ENCODE measurements around the gene ETNK1. TPM values are rescaled to one million over a fixed set of nuclear protein-coding genes. Genes with fewer than 3 reads are reported as not detected.

The ETNK1 gene
- total RNA-seq, result 24.9 and 56.1 TPM in 2 replicates
- 14.9 and 19.0 TPM in 2 replicates for polyA plus RNA-seq
- polyA plus RNA-seq (2012), result 13.4 and 17.2 TPM in 2 replicates
- 1.6 and 9.2 TPM in 2 replicates for polyA minus RNA-seq (ENCODE audit: low replicate concordance)

- Histone ChIP-seq H3K4me2 (ENCODE audit: extremely low read depth, insufficient read depth, low read length) (peak within 1 kb of the TSS; percentile 96), H3K9me3 (ENCODE audit: control insufficient read depth, insufficient read depth, low read depth, low read length) (no peaks in the 10 kb centered on the region), H3K4me3 (replicated peaks in 1 of 4; ENCODE audit: control extremely low read depth in 1 of 4, insufficient read depth in 1 of 4, low read depth in 3 of 4, low read length in 4 of 4) (peak within 1 kb of the TSS; percentile 76 to 99 (median 90)), H2AFZ (ENCODE audit: low read length) (peak within 1 kb of the TSS; percentile 83), H3K27ac (ENCODE audit: insufficient read depth, low read length) (peak within 1 kb of the TSS; percentile 92), H3K4me1 (ENCODE audit: control insufficient read depth, extremely low read depth, insufficient read depth, low read length) (peaks cover 4% of the 10 kb centered on the region), H3K36me3 (ENCODE audit: control insufficient read depth, insufficient read depth, low read length) (no peaks in the 10 kb centered on the region), H3K9ac (ENCODE audit: insufficient read depth, low read length) (peak within 1 kb of the TSS; percentile 95), H4K20me1 (ENCODE audit: control insufficient read depth, extremely low read depth, insufficient read depth, low read length) (no peaks in the 10 kb centered on the region), H3K79me2 (ENCODE audit: control insufficient read depth, insufficient read depth, low read length) (peaks cover 48% of the 10 kb centered on the region), H3K27me3 (ENCODE audit: control insufficient read depth, insufficient read depth, low read length) (no peaks in the 10 kb centered on the region)
- TF ChIP-seq EZH2 (IDR thresholded peaks at IDR 0.05; ENCODE audit: low read length, missing control alignments) (no peak), CTCF (conservative IDR thresholded peaks at IDR 0.05 in 1 of 2, IDR thresholded peaks at IDR 0.05 in 1 of 2; ENCODE audit: low read depth in 1 of 2, low read length in 2 of 2) (no peak)
- peak; percentile 94 for DNase-seq (ENCODE audit: low read depth in 2 of 2)
Measured at GRCh38 chr12:22624870-22625761, at the start of gene ETNK1. Gene ETNK1, plus strand, starts transcription at chr12:22625171. Its CDS starts 260 bp downstream, at chr12:22625431.

- Histone ChIP-seq H3K4me2 (ENCODE audit: extremely low read depth, insufficient read depth, low read length) (no peak overlapping the region), H4K20me1 (ENCODE audit: control insufficient read depth, extremely low read depth, insufficient read depth, low read length) (no peaks in the 10 kb centered on the region), H2AFZ (ENCODE audit: low read length) (no peak overlapping the region), H3K4me1 (ENCODE audit: control insufficient read depth, extremely low read depth, insufficient read depth, low read length) (no peaks in the 10 kb centered on the region), H3K79me2 (ENCODE audit: control insufficient read depth, insufficient read depth, low read length) (no peaks in the 10 kb centered on the region), H3K9ac (ENCODE audit: insufficient read depth, low read length) (no peak overlapping the region), H3K27me3 (ENCODE audit: control insufficient read depth, insufficient read depth, low read length) (no peaks in the 10 kb centered on the region), H3K36me3 (ENCODE audit: control insufficient read depth, insufficient read depth, low read length) (no peaks in the 10 kb centered on the region), H3K27ac (ENCODE audit: insufficient read depth, low read length) (no peak overlapping the region), H3K9me3 (ENCODE audit: control insufficient read depth, insufficient read depth, low read depth, low read length) (no peaks in the 10 kb centered on the region), H3K4me3 (replicated peaks in 1 of 4; ENCODE audit: control extremely low read depth in 1 of 4, insufficient read depth in 1 of 4, low read depth in 3 of 4, low read length in 4 of 4) (no peak overlapping the region)
- DNase-seq (ENCODE audit: low read depth in 2 of 2), result no peak
- no peak for TF ChIP-seq EZH2 (IDR thresholded peaks at IDR 0.05; ENCODE audit: low read length, missing control alignments)
- no peak for TF ChIP-seq CTCF (conservative IDR thresholded peaks at IDR 0.05 in 1 of 2, IDR thresholded peaks at IDR 0.05 in 1 of 2; ENCODE audit: low read depth in 1 of 2, low read length in 2 of 2)
Measured at GRCh38 chr12:22576065-22576464, 48.9 kb upstream of the ETNK1 start.

- no peak for DNase-seq (ENCODE audit: low read depth in 2 of 2)
- TF ChIP-seq EZH2 (IDR thresholded peaks at IDR 0.05; ENCODE audit: low read length, missing control alignments) (no peak), CTCF (conservative IDR thresholded peaks at IDR 0.05 in 1 of 2, IDR thresholded peaks at IDR 0.05 in 1 of 2; ENCODE audit: low read depth in 1 of 2, low read length in 2 of 2) (no peak)
- Histone ChIP-seq H3K9me3 (ENCODE audit: control insufficient read depth, insufficient read depth, low read depth, low read length) (no peaks in the 10 kb centered on the region), H2AFZ (ENCODE audit: low read length) (no peak overlapping the region), H3K79me2 (ENCODE audit: control insufficient read depth, insufficient read depth, low read length) (no peaks in the 10 kb centered on the region), H4K20me1 (ENCODE audit: control insufficient read depth, extremely low read depth, insufficient read depth, low read length) (no peaks in the 10 kb centered on the region), H3K4me2 (ENCODE audit: extremely low read depth, insufficient read depth, low read length) (no peak overlapping the region), H3K9ac (ENCODE audit: insufficient read depth, low read length) (no peak overlapping the region), H3K4me1 (ENCODE audit: control insufficient read depth, extremely low read depth, insufficient read depth, low read length) (no peaks in the 10 kb centered on the region), H3K27ac (ENCODE audit: insufficient read depth, low read length) (no peak overlapping the region), H3K36me3 (ENCODE audit: control insufficient read depth, insufficient read depth, low read length) (no peaks in the 10 kb centered on the region), H3K4me3 (replicated peaks in 1 of 4; ENCODE audit: control extremely low read depth in 1 of 4, insufficient read depth in 1 of 4, low read depth in 3 of 4, low read length in 4 of 4) (no peak overlapping the region), H3K27me3 (ENCODE audit: control insufficient read depth, insufficient read depth, low read length) (no peaks in the 10 kb centered on the region)
Measured at GRCh38 chr12:22576473-22576872, 48.5 kb upstream of the ETNK1 start.

All from fibroblast of lung (primary cell).